K562 (cell line): Measurements from ENCODE around the gene HOXB6. TPM values are rescaled to one million over a fixed set of nuclear protein-coding genes. Genes with fewer than 3 reads are reported as not detected.
A peak's percentile ranks its signal among the peaks of the same experiment; 100 is the strongest.

Experiments
- CHD4 ChIP-seq: fragments of 200-600 bp; sonication (generic); IDR thresholded peaks from 3 replicates; pipeline ENCODE4 v1.6.1; 2012; ENCODE audit warnings: low read depth, mild to moderate bottlenecking, mixed read lengths, low read length, inconsistent platforms; ENCODE audit not compliant: insufficient read depth, insufficient replicate concordance, poor library complexity, severe bottlenecking
- CREB1 ChIP-seq, 2 experiments: sonication (generic) in 1 of 2; formaldehyde crosslinking in 1 of 2; IDR thresholded peaks; 2 replicates each; pipeline versions ENCODE4 v1.6.1 to v1.8.0; 2012 to 2022; ENCODE audit warnings: inconsistent platforms in 1 of 2, mild to moderate bottlenecking in 1 of 2, missing genetic modification reagents in 1 of 2, moderate library complexity in 1 of 2
- DNMT1 ChIP-seq: fragments of 450-650 bp; IDR thresholded peaks from 2 replicates; pipeline ENCODE4 v1.6.1; 2016; ENCODE audit warnings: antibody characterized with exemption, mild to moderate bottlenecking
- ERF ChIP-seq: fragments of 450-650 bp; formaldehyde crosslinking; IDR thresholded peaks from 2 replicates; pipeline ENCODE4 v1.4.0; 2020; ENCODE audit warnings: mild to moderate bottlenecking, mixed read lengths
- FOSL1 ChIP-seq: fragments of 200-800 bp; sonication (Bioruptor generic); conservative IDR thresholded peaks from 2 replicates; pipeline ENCODE4 v1.6.1; 2016; ENCODE audit warnings: missing genetic modification characterization, missing compliant biosample characterization
- KDM1A ChIP-seq, 2 experiments: fragments of 450-650 bp; IDR thresholded peaks; 2 replicates each; pipeline ENCODE4 v1.6.1; 2016; ENCODE audit warnings: mild to moderate bottlenecking in 2 of 2
- NR2C1 ChIP-seq, 2 experiments: fragments of 450-650 bp; IDR thresholded peaks; 2 replicates each; pipeline ENCODE4 v1.6.1; 2017; ENCODE audit warnings: mild to moderate bottlenecking in 2 of 2, antibody characterized with exemption in 1 of 2, inconsistent platforms in 1 of 2, missing compliant biosample characterization in 1 of 2, missing genetic modification characterization in 1 of 2
- NR4A1 ChIP-seq, 2 experiments: fragments of 250-450 bp in 1 of 2; fragments of 450-650 bp in 1 of 2; sonication (Bioruptor Pico) in 1 of 2; IDR thresholded peaks; 2 replicates each; pipeline versions ENCODE4 v1.4.0 to v1.6.1; 2016 to 2020; ENCODE audit warnings: mild to moderate bottlenecking in 2 of 2, missing compliant biosample characterization in 1 of 2, missing genetic modification characterization in 1 of 2, moderate library complexity in 1 of 2
- RUNX1 ChIP-seq: sonication (generic); IDR thresholded peaks from 2 replicates; pipeline ENCODE4 v1.6.1; 2016; ENCODE audit warnings: antibody characterized with exemption, low read depth
- SAP30 ChIP-seq: fragments of 200-600 bp; sonication (generic); IDR thresholded peaks from 2 replicates; pipeline ENCODE4 v1.6.1; 2012; ENCODE audit warnings: borderline replicate concordance, low read depth, mild to moderate bottlenecking, moderate library complexity, low read length, control low read depth, inconsistent platforms; ENCODE audit not compliant: insufficient read depth, poor library complexity, severe bottlenecking
- SMAD3 ChIP-seq: fragments of 450-650 bp; formaldehyde crosslinking; conservative IDR thresholded peaks from 2 replicates; pipeline ENCODE4 v1.4.0; 2020; ENCODE audit warnings: mild to moderate bottlenecking
- SRSF3 ChIP-seq: fragments of 200-400 bp; formaldehyde crosslinking; IDR thresholded peaks from 2 replicates; pipeline ENCODE4 v1.6.1; 2016; ENCODE audit warnings: mild to moderate bottlenecking, low read length, moderate library complexity; ENCODE audit not compliant: insufficient read depth
- TEAD1 ChIP-seq, 2 experiments: fragments of 450-650 bp in 1 of 2; sonication (generic) in 1 of 2; formaldehyde crosslinking; IDR thresholded peaks; 2 replicates each; pipeline versions ENCODE4 v1.4.0 to v1.8.0; 2020 to 2022; ENCODE audit warnings: mild to moderate bottlenecking in 2 of 2, missing genetic modification reagents in 1 of 2
- TEAD4 ChIP-seq, 2 experiments: sonication (generic) in 1 of 2; formaldehyde crosslinking in 1 of 2; IDR thresholded peaks; 2 replicates each; pipeline versions ENCODE4 v1.6.1 to v1.8.0; 2012 to 2022; ENCODE audit warnings: borderline replicate concordance in 1 of 2, inconsistent platforms in 1 of 2, low read length in 1 of 2, mild to moderate bottlenecking in 1 of 2, missing genetic modification reagents in 1 of 2
- ZNF253 ChIP-seq: fragments of 250-450 bp; sonication (Bioruptor Pico); conservative IDR thresholded peaks from 2 replicates; pipeline ENCODE4 v1.6.1; 2021; ENCODE audit warnings: mild to moderate bottlenecking
- ZNF436 ChIP-seq: fragments of 250-450, 450-650 bp; sonication (Bioruptor Pico); formaldehyde crosslinking; IDR thresholded peaks from 2 replicates; pipeline ENCODE4 v1.7.0; 2020; ENCODE audit warnings: mild to moderate bottlenecking
- ZNF717 ChIP-seq: fragments of 250-450 bp; sonication (Bioruptor Pico); IDR thresholded peaks from 2 replicates; pipeline ENCODE4 v1.5.0; 2021
- polyA plus RNA-seq, 8 experiments: library from polyadenylated mRNA; depleted of rRNA in 4 of 8; stranded (reverse) in 5 of 8; unstranded in 3 of 8; fragments of >200 nt; fragmentation: Nextera tagmentation in 2 of 8; fragmentation: Illumina TruSeq in 1 of 8; extraction: Ambion mirVana in 2 of 8; extraction: Trizol in 1 of 8; gene quantifications; 2 replicates each; pipeline versions ENCODE4 v1.2.1 to v1.2.3, GENCODE V29; 2011 to 2014; ENCODE audit warnings: inconsistent platforms in 1 of 8, missing spikeins in 1 of 8
- total RNA-seq, 7 experiments: library from RNA; depleted of rRNA in 6 of 7; stranded (reverse); fragments of >200 nt in 6 of 7; fragmentation: Illumina TruSeq in 2 of 7; extraction: Trizol in 2 of 7; gene quantifications; 2 replicates each; pipeline versions ENCODE4 v1.2.1 to v1.2.3, GENCODE V29; 2011 to 2021; ENCODE audit warnings: low replicate concordance in 1 of 7
- TF ChIP-seq, protein P1 (sequence below): conservative IDR thresholded peaks from 2 replicates; pipeline ENCODE4 v1.6.1; 2011; ENCODE audit warnings: low read depth, mild to moderate bottlenecking, low read length; ENCODE audit not compliant: control insufficient read depth
- TF ChIP-seq, protein P2 (sequence below), 2 experiments: fragments of 200-800 bp in 1 of 2; sonication (Bioruptor generic) in 1 of 2; sonication (generic) in 1 of 2; formaldehyde crosslinking in 1 of 2; IDR thresholded peaks in 1 of 2; conservative IDR thresholded peaks in 1 of 2; 2 replicates each; pipeline versions ENCODE4 v1.5.0 to v1.6.1; 2016 to 2020; ENCODE audit warnings: missing compliant biosample characterization in 1 of 2, missing genetic modification characterization in 1 of 2, missing genetic modification reagents in 1 of 2
- TF ChIP-seq, protein P3 (sequence below), 2 experiments: fragments of 450-650 bp in 1 of 2; sonication (generic) in 1 of 2; formaldehyde crosslinking in 1 of 2; IDR thresholded peaks in 1 of 2; conservative IDR thresholded peaks in 1 of 2; 2 replicates each; pipeline versions ENCODE4 v1.6.1 to v1.8.1; 2016 to 2023; ENCODE audit warnings: mild to moderate bottlenecking in 2 of 2, moderate library complexity in 2 of 2, inconsistent platforms in 1 of 2, missing genetic modification reagents in 1 of 2

The HOXB6 gene
- total and polyA plus RNA-seq, 9 of the 15 experiments (the other 6 are each of a cell fraction or from before 2014, with no cell fraction given): 1.2 to 14.8 (median 4.9) TPM

DNA sequence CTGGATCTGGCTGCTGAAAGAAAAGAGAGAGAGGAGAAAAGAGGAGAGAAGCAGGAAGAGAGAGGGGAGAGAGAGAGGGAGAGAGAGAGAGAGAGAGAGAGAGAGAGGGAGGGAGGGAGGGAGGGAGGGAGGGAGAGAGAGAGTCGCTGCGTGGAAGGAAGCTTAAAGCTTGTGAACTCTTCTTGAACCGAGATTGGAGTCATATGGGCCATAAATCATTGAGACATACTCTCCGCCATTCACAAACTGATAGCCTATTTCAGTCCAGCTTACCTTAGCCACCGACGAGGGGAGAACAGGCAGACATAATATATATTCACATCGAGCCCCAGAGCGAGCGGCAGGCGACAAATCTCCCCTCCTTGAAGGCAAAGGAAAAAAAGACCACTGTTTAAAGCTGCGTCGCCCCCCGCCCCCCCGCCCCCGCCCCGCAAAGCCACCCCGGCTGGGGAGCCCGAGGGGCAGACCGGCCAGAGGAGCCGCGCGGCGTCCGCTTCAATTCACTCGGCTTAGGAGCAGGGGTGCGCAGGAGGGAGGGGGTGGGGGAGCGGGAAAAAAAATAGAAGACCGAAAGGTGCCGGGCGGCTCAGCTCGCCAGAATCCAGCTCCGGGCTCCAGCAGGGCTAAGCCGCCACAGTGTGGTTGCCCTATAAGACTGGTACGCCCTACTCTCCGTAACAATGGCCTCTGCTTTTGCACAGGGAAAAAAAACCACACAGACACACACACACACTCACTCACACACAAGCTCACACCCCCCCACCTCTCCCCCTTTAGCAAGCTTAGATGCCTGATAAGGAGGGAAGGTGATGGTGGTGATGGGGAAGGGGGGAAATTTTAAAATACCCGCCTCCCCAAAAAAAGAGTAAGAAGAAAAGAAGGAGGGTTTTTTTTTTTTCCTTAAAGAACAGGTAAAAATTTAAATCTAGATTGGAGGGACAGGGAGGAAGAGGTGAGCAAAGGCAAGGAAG, 49.2 kb downstream of the HOXB6 start (continued):
- peak; percentile 68 for TF ChIP-seq TEAD4 (IDR thresholded peaks at IDR 0.05; ENCODE audit: low read length)
- no peak for TF ChIP-seq TEAD4 (CRISPR knock-in tag; IDR thresholded peaks at IDR 0.05; ENCODE audit: borderline replicate concordance)
- no peak for TF ChIP-seq ZNF436 (CRISPR knock-in tag)
- TF ChIP-seq SAP30: no peak
- no peak for TF ChIP-seq ZNF717 (CRISPR knock-in tag)
- no peak for TF ChIP-seq CREB1 (IDR thresholded peaks at IDR 0.05)
- TF ChIP-seq CREB1 (CRISPR knock-in tag; IDR thresholded peaks at IDR 0.05): no peak
- TF ChIP-seq, protein P1, sequence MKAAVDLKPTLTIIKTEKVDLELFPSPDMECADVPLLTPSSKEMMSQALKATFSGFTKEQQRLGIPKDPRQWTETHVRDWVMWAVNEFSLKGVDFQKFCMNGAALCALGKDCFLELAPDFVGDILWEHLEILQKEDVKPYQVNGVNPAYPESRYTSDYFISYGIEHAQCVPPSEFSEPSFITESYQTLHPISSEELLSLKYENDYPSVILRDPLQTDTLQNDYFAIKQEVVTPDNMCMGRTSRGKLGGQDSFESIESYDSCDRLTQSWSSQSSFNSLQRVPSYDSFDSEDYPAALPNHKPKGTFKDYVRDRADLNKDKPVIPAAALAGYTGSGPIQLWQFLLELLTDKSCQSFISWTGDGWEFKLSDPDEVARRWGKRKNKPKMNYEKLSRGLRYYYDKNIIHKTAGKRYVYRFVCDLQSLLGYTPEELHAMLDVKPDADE: no peak; the same call in 1 of the 2 replicates
- TF ChIP-seq, protein P2, sequence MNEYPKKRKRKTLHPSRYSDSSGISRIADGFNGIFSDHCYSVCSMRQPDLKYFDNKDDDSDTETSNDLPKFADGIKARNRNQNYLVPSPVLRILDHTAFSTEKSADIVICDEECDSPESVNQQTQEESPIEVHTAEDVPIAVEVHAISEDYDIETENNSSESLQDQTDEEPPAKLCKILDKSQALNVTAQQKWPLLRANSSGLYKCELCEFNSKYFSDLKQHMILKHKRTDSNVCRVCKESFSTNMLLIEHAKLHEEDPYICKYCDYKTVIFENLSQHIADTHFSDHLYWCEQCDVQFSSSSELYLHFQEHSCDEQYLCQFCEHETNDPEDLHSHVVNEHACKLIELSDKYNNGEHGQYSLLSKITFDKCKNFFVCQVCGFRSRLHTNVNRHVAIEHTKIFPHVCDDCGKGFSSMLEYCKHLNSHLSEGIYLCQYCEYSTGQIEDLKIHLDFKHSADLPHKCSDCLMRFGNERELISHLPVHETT (CRISPR knock-in tag; conservative IDR thresholded peaks at IDR 0.05 in 1 of 2, IDR thresholded peaks at IDR 0.05 in 1 of 2): peak in 1 of 2 experiments; percentile 80; a peak in 2 of 4 replicates
- 0 out of 4 replicates have a peak, but pooled peaks of 1 of the 2 experiments have one; percentile 43 for TF ChIP-seq TEAD1 (CRISPR knock-in tag; IDR thresholded peaks at IDR 0.05)
- TF ChIP-seq NR2C1 (IDR thresholded peaks at IDR 0.05): peak; percentile 42; the same call in 1 of the 2 replicates
- TF ChIP-seq NR2C1 (tag; IDR thresholded peaks at IDR 0.05): peak; percentile 56; the same call in 1 of the 2 replicates
- no peak for TF ChIP-seq RUNX1
- TF ChIP-seq NR4A1 (CRISPR knock-in tag; IDR thresholded peaks at IDR 0.05): no peak
- no peak for TF ChIP-seq NR4A1 (tag; IDR thresholded peaks at IDR 0.05)
- TF ChIP-seq CHD4: no peak
- peak; percentile 49; the same call in 1 of the 2 replicates for TF ChIP-seq FOSL1 (tag)
- TF ChIP-seq ZNF253 (CRISPR knock-in tag): no peak
- TF ChIP-seq SMAD3 (CRISPR knock-in tag): 0 out of 2 replicates have a peak, but pooled peaks have one; percentile 47
- no peak for TF ChIP-seq DNMT1
- no peak for TF ChIP-seq SRSF3
- TF ChIP-seq KDM1A (IDR thresholded peaks at IDR 0.05): peak; percentile 90 to 94
- 0 out of 2 replicates have a peak, but pooled peaks have one; percentile 20 for TF ChIP-seq ERF
- TF ChIP-seq, protein P3, sequence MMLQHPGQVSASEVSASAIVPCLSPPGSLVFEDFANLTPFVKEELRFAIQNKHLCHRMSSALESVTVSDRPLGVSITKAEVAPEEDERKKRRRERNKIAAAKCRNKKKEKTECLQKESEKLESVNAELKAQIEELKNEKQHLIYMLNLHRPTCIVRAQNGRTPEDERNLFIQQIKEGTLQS (IDR thresholded peaks at IDR 0.05): no peak
- TF ChIP-seq, protein P3 (CRISPR knock-in tag; conservative IDR thresholded peaks at IDR 0.05): no peak
